GM18868 (cell line): ENCODE data around the gene NINJ2.

ENCODE experiments used
- ATAC-seq: cut with Tn5 transposase; IDR thresholded peaks from one replicate; pipeline ENCODE4 v1.9.1; 2021; ENCODE audit warnings: mild to moderate bottlenecking, moderate library complexity; ENCODE audit not compliant: unreplicated experiment

Gene NINJ2

DNA sequence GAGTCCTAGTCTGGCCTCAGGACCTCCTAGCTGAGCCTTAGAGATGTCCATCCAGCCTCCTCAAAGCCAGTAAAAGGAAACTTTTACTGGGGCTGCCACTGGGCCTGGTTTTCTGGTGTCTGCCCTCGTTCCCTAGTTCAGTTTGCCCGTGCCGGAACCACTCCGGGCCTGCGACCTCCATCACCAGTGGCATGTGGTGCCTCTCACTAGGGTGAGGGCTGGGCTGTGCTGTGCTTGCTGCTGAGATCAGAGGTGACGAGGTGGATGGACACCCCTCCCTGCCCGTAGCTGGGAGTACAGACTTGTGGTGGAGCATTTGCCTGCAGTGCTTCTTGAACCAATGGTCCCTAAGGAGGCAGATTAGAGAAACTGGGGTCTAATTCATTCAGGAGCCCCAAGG lies 127.8 kb downstream of the NINJ2 start:
- no peak for ATAC-seq

DNA sequence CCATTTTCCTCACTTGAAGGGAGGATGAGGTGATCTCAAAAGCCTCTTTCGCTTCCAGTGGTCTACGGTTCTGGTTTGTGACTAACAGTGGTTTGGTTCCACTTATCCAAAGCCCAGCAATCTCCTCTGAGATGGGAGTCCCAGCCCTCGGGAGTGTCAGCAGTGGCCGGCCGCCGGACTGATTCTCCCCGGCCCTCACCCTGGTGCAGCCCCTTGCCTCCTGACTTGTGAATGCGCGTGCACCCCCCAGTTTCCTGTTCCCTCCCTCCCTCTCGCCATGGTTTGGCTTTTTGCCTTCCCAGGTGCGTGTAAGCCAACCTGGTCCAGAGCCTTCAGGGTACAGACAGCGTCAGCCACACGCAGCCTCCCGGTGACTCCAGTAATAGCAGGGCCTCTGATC lies 129.0 kb downstream of the NINJ2 start:
- ATAC-seq: no peak

GRCh38 chr12:533718-534117 lies 129.5 kb downstream of the NINJ2 start:
- no peak for ATAC-seq

GRCh38 chr12:532908-533565 lies 130.2 kb downstream of the NINJ2 start:
- no peak for ATAC-seq

DNA sequence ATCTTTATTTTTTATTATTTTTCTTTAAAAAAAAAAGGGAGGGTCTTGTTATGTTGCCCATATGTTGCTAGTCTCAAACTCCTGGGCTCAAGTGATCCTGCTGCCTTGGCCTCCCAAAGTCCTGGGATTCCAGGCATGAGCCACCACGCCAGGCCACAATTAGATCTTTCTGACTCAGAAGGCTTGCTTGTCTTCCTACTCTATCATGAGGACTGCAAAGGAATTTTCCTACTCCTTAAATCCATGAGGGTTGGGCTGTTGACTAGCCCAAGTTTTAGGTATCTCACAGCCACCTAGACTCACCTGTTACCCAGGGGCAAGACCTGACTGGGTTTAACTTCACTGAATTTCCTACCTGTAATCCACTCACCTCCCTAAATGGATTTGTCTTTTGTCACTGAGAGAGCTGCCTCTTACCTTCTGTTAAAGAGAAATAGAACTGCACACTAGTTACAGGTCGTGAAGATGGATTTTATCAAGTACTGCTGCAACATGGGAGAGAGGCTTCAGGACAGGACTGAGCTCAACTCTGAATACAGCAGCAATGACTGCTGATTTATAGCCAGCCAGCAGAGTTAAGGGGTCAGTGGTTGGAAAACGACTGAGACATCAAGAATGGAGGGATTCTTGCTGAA lies 131.2 kb downstream of the NINJ2 start:
- no peak for ATAC-seq

DNA sequence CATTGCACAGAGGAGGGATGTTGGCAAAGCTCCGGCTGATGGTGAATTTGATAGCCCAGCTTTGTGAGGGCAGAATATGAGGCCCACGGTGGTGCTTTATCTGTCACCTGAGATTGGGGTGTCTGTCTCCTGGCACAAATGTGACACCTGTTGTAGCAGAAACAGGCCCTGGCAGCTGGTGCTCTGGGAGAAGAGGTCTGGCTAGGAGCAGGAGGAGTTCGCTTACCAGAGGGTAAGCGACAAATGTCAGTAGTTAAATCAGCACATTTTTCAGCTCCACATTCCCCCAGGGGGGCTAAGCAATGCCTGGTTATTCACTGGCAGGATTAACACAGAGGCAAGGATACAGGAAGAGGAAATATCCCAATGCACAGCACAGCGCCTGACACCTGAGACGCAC lies 132.4 kb downstream of the NINJ2 start:
- no peak for ATAC-seq

DNA sequence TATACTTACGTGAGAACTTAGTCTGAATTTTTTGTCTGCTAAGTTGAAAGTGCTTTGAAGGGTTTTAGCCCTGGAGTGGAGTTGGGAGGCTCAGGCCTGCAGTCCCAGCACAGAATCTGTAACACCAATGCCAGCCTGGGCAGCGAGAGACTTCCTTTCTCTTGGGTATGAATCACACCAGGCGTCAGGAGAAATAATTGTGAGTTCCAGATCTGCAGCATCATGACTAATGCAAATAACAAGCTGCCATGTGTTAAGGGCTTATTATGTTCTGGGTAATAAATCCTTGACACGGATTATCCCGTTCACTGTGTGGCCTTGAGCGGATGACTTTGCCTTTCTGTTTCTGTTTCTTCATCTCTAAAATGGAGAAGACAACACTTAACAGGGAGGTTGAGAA lies 132.9 kb downstream of the NINJ2 start:
- no peak for ATAC-seq

DNA sequence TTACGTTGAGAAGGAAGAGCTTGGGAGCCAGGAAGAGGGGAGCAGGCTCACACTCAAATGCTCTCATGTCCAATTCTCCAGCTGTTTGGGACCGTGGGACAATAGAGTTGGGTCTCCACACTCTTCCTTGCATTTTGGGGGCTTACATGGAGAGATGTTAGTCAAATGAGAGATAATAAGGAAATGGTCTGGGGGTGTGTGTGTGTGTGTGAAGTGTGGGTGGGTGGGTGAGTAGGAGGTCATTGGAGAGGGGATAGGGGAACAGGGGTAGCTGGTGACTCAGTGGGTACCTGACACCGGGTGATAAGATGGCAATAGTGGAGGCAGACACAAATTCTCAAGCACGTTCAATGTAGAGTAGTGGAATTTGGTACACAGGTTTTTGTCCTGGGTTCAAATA lies 135.5 kb downstream of the NINJ2 start:
- no peak for ATAC-seq

GRCh38 chr12:527241-527640 lies 136.0 kb downstream of the NINJ2 start:
- ATAC-seq: no peak

GRCh38 chr12:526089-526488 lies 137.2 kb downstream of the NINJ2 start:
- ATAC-seq: no peak

DNA sequence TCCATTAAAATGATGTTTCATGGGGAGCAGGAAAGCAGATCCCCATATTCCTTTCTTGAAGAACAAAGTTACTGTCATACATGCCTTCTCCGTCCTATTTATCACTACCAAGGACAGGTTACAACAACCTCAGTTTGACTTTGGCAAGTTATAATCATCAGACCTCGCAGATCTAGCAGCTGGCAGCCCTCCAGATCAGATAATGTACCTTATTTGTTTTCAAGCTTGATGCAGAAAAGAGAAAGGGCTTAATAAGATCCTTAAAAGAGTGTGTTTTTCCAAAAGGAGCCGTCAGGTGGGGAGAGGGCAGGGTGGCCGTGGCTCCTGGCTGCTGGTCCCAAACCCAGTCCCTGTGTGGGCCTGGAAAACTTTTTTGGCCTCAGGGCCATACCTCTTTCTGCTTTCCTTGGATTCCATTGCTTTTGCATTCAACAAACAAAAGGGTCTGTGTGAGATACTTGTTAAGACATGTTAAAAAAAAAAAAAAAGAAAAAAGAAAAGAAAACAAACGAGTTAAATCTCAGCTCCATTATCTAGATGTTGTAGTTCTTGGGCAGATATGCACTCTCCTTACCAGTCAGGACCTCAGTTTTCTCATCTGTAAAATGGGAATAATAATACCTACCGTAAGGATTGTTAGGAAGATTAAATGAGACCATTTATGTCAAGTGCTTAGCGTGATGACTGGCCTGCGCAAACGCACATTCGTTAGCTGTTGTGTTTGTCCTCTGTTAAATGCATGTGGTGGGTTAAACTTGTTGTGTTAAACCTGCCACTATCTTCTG lies 138.9 kb downstream of the NINJ2 start:
- no peak for ATAC-seq

DNA sequence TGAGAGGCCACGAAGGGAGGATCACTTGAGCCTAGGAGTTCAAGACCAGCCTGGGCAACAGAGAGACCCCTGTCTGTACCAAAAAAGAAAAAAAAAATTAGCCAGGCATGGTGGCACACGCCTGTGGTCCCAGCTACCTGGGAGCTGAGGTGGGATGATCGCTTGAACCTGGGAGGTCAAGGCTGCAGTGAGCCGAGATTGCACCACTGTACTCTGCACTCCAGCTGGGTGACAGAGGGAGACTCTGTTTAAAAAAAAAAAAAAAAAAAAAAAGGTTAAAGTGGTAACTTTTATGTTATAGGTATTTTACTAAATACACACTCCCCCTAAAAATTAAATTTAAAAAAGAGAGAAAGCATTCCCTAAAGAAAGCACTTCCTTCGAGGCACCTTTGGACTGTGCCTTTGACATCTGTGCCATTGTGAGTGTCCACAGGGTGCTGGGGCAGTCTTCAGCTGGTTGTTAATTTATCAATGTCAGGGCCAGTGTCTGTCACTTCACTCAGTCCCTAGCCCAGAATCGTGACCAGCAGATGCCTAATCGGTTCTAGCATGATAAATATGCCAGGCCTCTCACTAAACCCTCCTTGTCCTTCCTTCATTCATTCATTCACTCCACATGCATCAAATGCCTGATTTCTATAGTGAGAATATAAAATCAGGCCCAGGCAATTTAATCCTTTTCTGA lies 140.4 kb downstream of the NINJ2 start:
- no peak for ATAC-seq

DNA sequence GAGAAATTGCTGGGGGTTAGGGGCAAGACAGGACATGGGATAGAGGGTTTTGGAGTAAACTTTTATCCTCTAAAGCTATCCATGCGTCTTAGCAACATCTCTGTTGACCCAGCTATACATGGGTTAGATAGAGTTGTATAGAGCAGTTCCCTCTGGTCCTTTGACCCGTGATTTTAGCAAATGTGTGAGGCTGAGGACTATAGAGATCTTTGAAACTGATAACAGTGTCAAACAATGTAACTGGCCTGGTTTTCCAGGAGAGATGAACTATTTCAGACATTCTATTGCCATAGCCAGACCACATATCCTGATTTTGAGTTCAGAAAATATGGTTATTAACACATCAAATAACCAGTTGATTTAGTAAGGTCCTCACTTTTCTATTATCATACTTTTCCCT lies 143.1 kb downstream of the NINJ2 start:
- no peak for ATAC-seq

- no peak for ATAC-seq
Measured at GRCh38 chr12:517538-517937, 145.7 kb downstream of the NINJ2 start.
